CD4-positive, CD25-positive, alpha-beta regulatory T cell (primary cell): ENCODE measurements around the gene ZNF700. TPM values are rescaled to one million over a fixed set of nuclear protein-coding genes. Genes with fewer than 3 reads are reported as not detected.
A peak's percentile ranks its signal among the peaks of the same experiment; 100 is the strongest.
"Not testable (repeated sequence)": the region's sequence is repeated elsewhere in the genome, so short reads cannot be mapped to it uniquely, and the experiment has no call there.

Experiments
- ATAC-seq, 2 donors: fragments of 150-1000 bp; cut with Tn5 transposase; one replicate each; pipeline ENCODE4 v1.10.0; 2021; ENCODE audit warnings: low read depth in 2 of 2, moderate number of reproducible peaks in 2 of 2, moderate library complexity in 1 of 2
- DNase-seq, 3 donors: peaks; one replicate each; pipeline versions ENCODE4 v3.0.0 to v3.0.0-alpha.2; 2012 to 2022; ENCODE audit warnings: mixed read lengths in 1 of 3
- H3K27ac ChIP-seq: one replicate; pipeline ENCODE4 v1.7.0; 2013; ENCODE audit warnings: mild to moderate bottlenecking, low read length; ENCODE audit not compliant: insufficient read depth, poor library complexity, severe bottlenecking
- H3K27me3 ChIP-seq: one replicate; pipeline ENCODE4 v1.7.0; 2013; ENCODE audit warnings: low read length; ENCODE audit not compliant: control insufficient read depth, insufficient read depth
- H3K36me3 ChIP-seq: one replicate; pipeline ENCODE4 v1.7.0; 2013; ENCODE audit warnings: mild to moderate bottlenecking, low read length, moderate library complexity; ENCODE audit not compliant: control insufficient read depth, insufficient read depth
- H3K4me1 ChIP-seq: 2 replicates; pipeline ENCODE4 v1.7.0; 2013; ENCODE audit warnings: mild to moderate bottlenecking, low read length; ENCODE audit not compliant: insufficient read depth, control insufficient read depth, poor library complexity, severe bottlenecking
- H3K4me3 ChIP-seq: one replicate; pipeline ENCODE4 v1.7.0; 2013; ENCODE audit warnings: low read depth, mild to moderate bottlenecking, low read length, moderate library complexity
- H3K9me3 ChIP-seq, 2 experiments: 1 replicate in 1 of 2; 2 replicates in 1 of 2; pipeline ENCODE4 v1.7.0; 2013; ENCODE audit warnings: low read length in 2 of 2, mild to moderate bottlenecking in 1 of 2, moderate library complexity in 1 of 2; ENCODE audit not compliant: control insufficient read depth in 2 of 2
- H3K27ac Mint-ChIP-seq, 3 donors: one replicate each; pipeline ENCODE4 v1.8.0; 2020 to 2022; ENCODE audit warnings: mild to moderate bottlenecking in 3 of 3, mixed read lengths in 3 of 3, moderate library complexity in 2 of 3
- H3K27me3 Mint-ChIP-seq: one replicate; pipeline ENCODE4 v1.8.0; 2022; ENCODE audit warnings: mild to moderate bottlenecking, mixed read lengths
- H3K36me3 Mint-ChIP-seq: one replicate; pipeline ENCODE4 v1.8.0; 2020; ENCODE audit warnings: mixed read lengths
- H3K4me1 Mint-ChIP-seq, 4 donors: one replicate each; pipeline ENCODE4 v1.8.0; 2020 to 2022; ENCODE audit warnings: mixed read lengths in 4 of 4, mild to moderate bottlenecking in 1 of 4
- H3K4me3 Mint-ChIP-seq, 4 donors: one replicate each; pipeline ENCODE4 v1.8.0; 2020 to 2022; ENCODE audit warnings: mild to moderate bottlenecking in 4 of 4, mixed read lengths in 4 of 4, moderate library complexity in 3 of 4
- H3K9me3 Mint-ChIP-seq, 7 donors: one replicate each; pipeline ENCODE4 v1.8.0; 2020 to 2022; ENCODE audit warnings: mixed read lengths in 7 of 7, mild to moderate bottlenecking in 3 of 7, moderate library complexity in 2 of 7
- polyA plus RNA-seq, 4 donors: library from polyadenylated mRNA; unstranded; fragments of 300-500 nt; fragmentation: Illumina TruSeq; gene quantifications; one replicate each; pipeline ENCODE4 v1.2.3, GENCODE V29; 2021
- total RNA-seq: library from RNA; stranded (reverse); gene quantifications from one replicate; pipeline ENCODE4 v1.2.3, GENCODE V29; 2022

ZNF700 gene
- total and polyA plus RNA-seq, 5 donors from 2014 or later = 3.6 to 17.1 (median 4.7) TPM

- H3K27me3 ChIP-seq, DNase-seq, H3K36me3 ChIP-seq, ATAC-seq, H3K4me3 ChIP-seq, H3K27me3 Mint-ChIP-seq, H3K9me3 Mint-ChIP-seq, H3K27ac ChIP-seq: not testable (repeated sequence)
- Mint-ChIP-seq H3K4me1 (peaks cover 10 to 47% (median 19%) of the 10 kb centered on the region in 4 donors), H3K4me3 (peak overlapping the region in 2 of 4 donors; percentile 50 to 74), H3K36me3 (peaks cover 13% of the 10 kb centered on the region), H3K27ac (peak overlapping the region in 1 of 3 donors; percentile 25)
- H3K9me3 ChIP-seq = peaks cover 2 to 11% of the 10 kb centered on the region in 2 experiments
- H3K4me1 ChIP-seq = peaks cover 13% of the 10 kb centered on the region
Observed at GRCh38 chr19:11991921-11992320, 67.0 kb downstream of the ZNF700 start.

GRCh38 chr19:11995174-11995573 is 70.3 kb downstream of the ZNF700 start:
- H3K27me3 Mint-ChIP-seq = no peaks in the 10 kb centered on the region
- peaks cover 0 to 14% (median 3%) of the 10 kb centered on the region in 7 donors for H3K9me3 Mint-ChIP-seq
- ATAC-seq = no peak
- Histone ChIP-seq H3K9me3 (peaks cover 6 to 35% of the 10 kb centered on the region in 2 experiments), H3K27me3 (no peaks in the 10 kb centered on the region), H3K27ac (no peak overlapping the region), H3K4me1 (peaks cover 6% of the 10 kb centered on the region), H3K36me3 (no peaks in the 10 kb centered on the region), H3K4me3 (no peak overlapping the region)
- no peak overlapping the region for H3K27ac Mint-ChIP-seq
- no peak for DNase-seq
- H3K4me1 Mint-ChIP-seq = peaks cover 10 to 42% (median 21%) of the 10 kb centered on the region in 4 donors
- H3K4me3 Mint-ChIP-seq = no peak overlapping the region
- H3K36me3 Mint-ChIP-seq = peaks cover 21% of the 10 kb centered on the region

Other genes with a start within 250 kb of the ZNF700 start
- 4.8 TPM for gene ZNF823, start 186.2 kb upstream of the ZNF700 start, total RNA-seq
- 1 to 10 TPM; 1.6 to 4.2 (median 2.5) TPM for gene ZNF823, start 186.2 kb upstream of the ZNF700 start, polyA plus RNA-seq
- gene ZNF441, start 158.1 kb upstream of the ZNF700 start, total RNA-seq = 2.7 TPM
- 1 to 10 TPM; 3.7 to 6.3 (median 5.1) TPM for gene ZNF441, start 158.1 kb upstream of the ZNF700 start, polyA plus RNA-seq
- 0.62 TPM for gene ZNF491, start 126.6 kb upstream of the ZNF700 start, total RNA-seq
- gene ZNF491, start 126.6 kb upstream of the ZNF700 start, polyA plus RNA-seq = under 1 TPM in 2 of 4 donors, not detected in 2; 0.10 to 0.86 TPM
- 13.1 TPM for gene ZNF440, start 110.8 kb upstream of the ZNF700 start, total RNA-seq
- 1 to 10 TPM in 3 of 4 donors, under 1 TPM in 1; 0.68 to 5.3 (median 2.7) TPM for gene ZNF440, start 110.8 kb upstream of the ZNF700 start, polyA plus RNA-seq
- gene ZNF439, start 76.4 kb upstream of the ZNF700 start, total RNA-seq = 6.0 TPM
- 1 to 10 TPM in 2 of 4 donors, under 1 TPM in 2; 0.60 to 4.6 (median 2.2) TPM for gene ZNF439, start 76.4 kb upstream of the ZNF700 start, polyA plus RNA-seq
- 2.0 TPM for gene ZNF69, start 37.3 kb upstream of the ZNF700 start, total RNA-seq
- gene ZNF69, start 37.3 kb upstream of the ZNF700 start, polyA plus RNA-seq = 1 to 10 TPM in 2 of 4 donors, under 1 TPM in 2; 0.86 to 2.6 (median 1.5) TPM
- 3.2 TPM for gene ZNF763, start 39.9 kb downstream of the ZNF700 start, total RNA-seq
- 1 to 10 TPM; 1.9 to 3.0 (median 2.5) TPM for gene ZNF763, start 39.9 kb downstream of the ZNF700 start, polyA plus RNA-seq
- gene ZNF433, start 110.6 kb downstream of the ZNF700 start, total RNA-seq = 0.49 TPM
- gene ZNF433, start 110.6 kb downstream of the ZNF700 start, polyA plus RNA-seq = 1 to 10 TPM in 3 of 4 donors, under 1 TPM in 1; 0.61 to 3.3 (median 2.1) TPM
- not detected for gene ZNF878, start 127.9 kb downstream of the ZNF700 start, total RNA-seq
- under 1 TPM in 1 of 4 donors, not detected in 3; 0.22 TPM for gene ZNF878, start 127.9 kb downstream of the ZNF700 start, polyA plus RNA-seq
- gene ZNF844, start 139.6 kb downstream of the ZNF700 start, total RNA-seq = 5.0 TPM
- gene ZNF844, start 139.6 kb downstream of the ZNF700 start, polyA plus RNA-seq = 1 to 10 TPM; 1.1 to 4.1 (median 2.4) TPM
- gene ZNF20, start 215.2 kb downstream of the ZNF700 start, total RNA-seq = 2.4 TPM
- 1 to 10 TPM; 2.5 to 4.8 (median 3.1) TPM for gene ZNF20, start 215.2 kb downstream of the ZNF700 start, polyA plus RNA-seq
- 2.7 TPM for gene ZNF625, start 231.6 kb downstream of the ZNF700 start, total RNA-seq
- 1 to 10 TPM in 2 of 4 donors, under 1 TPM in 2; 0.24 to 1.9 (median 0.91) TPM for gene ZNF625, start 231.6 kb downstream of the ZNF700 start, polyA plus RNA-seq
- gene ZNF136, start 238.0 kb downstream of the ZNF700 start, total RNA-seq = 32.2 TPM
- gene ZNF136, start 238.0 kb downstream of the ZNF700 start, polyA plus RNA-seq = 10 to 100 TPM; 11.3 to 22.7 (median 16.8) TPM